Activated CD8-positive, alpha-beta T cell treated with anti-CD3 and anti-CD28 coated beads for 36 hours (primary cell): ENCODE results near the gene HLA-DRB1. TPM values are rescaled to one million over a fixed set of nuclear protein-coding genes. Genes with fewer than 3 reads are reported as not detected.
"Not testable (repeated sequence)": the region's sequence is repeated elsewhere in the genome, so short reads cannot be mapped to it uniquely, and the experiment has no call there.

Experiments
- ATAC-seq: fragments of 200-7000 bp; cut with Tn5 transposase; one replicate; pipeline ENCODE4 v1.10.0; 2021; ENCODE audit warnings: mild to moderate bottlenecking, moderate library complexity
- CTCF ChIA-PET: fragments of 350-600 bp; sonication (Branson Sonifier 250); formaldehyde crosslinking; loops from one replicate; lab custom pipeline; 2021; ENCODE audit warnings: antibody characterized with exemption; lab: Charles Lee
- POLR2A ChIA-PET: fragments of 350-600 bp; sonication (Branson Sonifier 250); formaldehyde crosslinking; loops from one replicate; lab custom pipeline; 2021; ENCODE audit warnings: antibody characterized with exemption; lab: Charles Lee
- DNase-seq: peaks from one replicate; pipeline ENCODE4 v3.0.0-alpha.2; 2020
- H3K27ac Mint-ChIP-seq: one replicate; pipeline ENCODE4 v1.8.0; 2021; ENCODE audit warnings: mild to moderate bottlenecking, mixed read lengths
- H3K27me3 Mint-ChIP-seq: one replicate; pipeline ENCODE4 v1.8.0; 2021; ENCODE audit warnings: mixed read lengths
- H3K36me3 Mint-ChIP-seq: one replicate; pipeline ENCODE4 v1.8.0; 2021; ENCODE audit warnings: low read depth, mixed read lengths
- H3K4me1 Mint-ChIP-seq: one replicate; pipeline ENCODE4 v1.8.0; 2021; ENCODE audit warnings: low read depth, mixed read lengths
- H3K4me3 Mint-ChIP-seq: one replicate; pipeline ENCODE4 v1.8.0; 2021; ENCODE audit warnings: mild to moderate bottlenecking, moderate library complexity, mixed read lengths
- H3K9me3 Mint-ChIP-seq: one replicate; pipeline ENCODE4 v1.8.0; 2021; ENCODE audit warnings: mixed read lengths
- intact Hi-C: fragments of 100-400 bp; cut with micrococcal nuclease; formaldehyde crosslinking; loops from one replicate; pipeline ENCODE4 v1.10.0; 2022
- total RNA-seq, 2 experiments: library from RNA; stranded (reverse); gene quantifications; one replicate each; pipeline ENCODE4 v1.2.3, GENCODE V29; 2021
- TF ChIP-seq, protein P1 (sequence below): fragments of 200-600 bp; IDR thresholded peaks from one replicate; pipeline ENCODE4 v1.8.0; 2022; ENCODE audit warnings: antibody characterized with exemption, mild to moderate bottlenecking

Gene HLA-DRB1
- total RNA-seq, 2 experiments from 2014 or later, result 21.8 to 22.7 TPM

DNA sequence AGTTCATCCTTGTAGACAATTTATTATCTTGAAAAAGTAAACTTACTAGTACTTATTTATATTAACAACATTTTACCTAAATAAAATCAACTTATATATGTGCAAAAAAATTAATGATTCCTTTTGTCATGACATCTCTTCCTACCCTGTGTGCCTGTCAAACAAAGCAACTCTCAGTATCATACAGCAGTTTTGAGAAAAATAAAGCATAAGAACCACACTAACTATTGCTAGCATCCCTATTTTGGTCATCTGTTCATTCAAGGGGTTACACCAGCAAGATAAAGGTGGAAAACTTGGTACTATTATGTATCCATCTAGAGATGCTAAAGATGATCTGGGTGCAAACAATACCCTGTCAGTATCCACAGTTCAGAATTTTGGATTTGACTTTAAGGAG lies 7.4 kb upstream of the HLA-DRB1 start:
- POLR2A ChIA-PET, result no interaction called here
- Mint-ChIP-seq H3K9me3 (peaks cover 2% of the 10 kb centered on the region), H3K27ac (no peak overlapping the region), H3K27me3 (no peaks in the 10 kb centered on the region), H3K4me1 (no peaks in the 10 kb centered on the region), H3K4me3 (no peak overlapping the region), H3K36me3 (no peaks in the 10 kb centered on the region)
- TF ChIP-seq, protein P1, sequence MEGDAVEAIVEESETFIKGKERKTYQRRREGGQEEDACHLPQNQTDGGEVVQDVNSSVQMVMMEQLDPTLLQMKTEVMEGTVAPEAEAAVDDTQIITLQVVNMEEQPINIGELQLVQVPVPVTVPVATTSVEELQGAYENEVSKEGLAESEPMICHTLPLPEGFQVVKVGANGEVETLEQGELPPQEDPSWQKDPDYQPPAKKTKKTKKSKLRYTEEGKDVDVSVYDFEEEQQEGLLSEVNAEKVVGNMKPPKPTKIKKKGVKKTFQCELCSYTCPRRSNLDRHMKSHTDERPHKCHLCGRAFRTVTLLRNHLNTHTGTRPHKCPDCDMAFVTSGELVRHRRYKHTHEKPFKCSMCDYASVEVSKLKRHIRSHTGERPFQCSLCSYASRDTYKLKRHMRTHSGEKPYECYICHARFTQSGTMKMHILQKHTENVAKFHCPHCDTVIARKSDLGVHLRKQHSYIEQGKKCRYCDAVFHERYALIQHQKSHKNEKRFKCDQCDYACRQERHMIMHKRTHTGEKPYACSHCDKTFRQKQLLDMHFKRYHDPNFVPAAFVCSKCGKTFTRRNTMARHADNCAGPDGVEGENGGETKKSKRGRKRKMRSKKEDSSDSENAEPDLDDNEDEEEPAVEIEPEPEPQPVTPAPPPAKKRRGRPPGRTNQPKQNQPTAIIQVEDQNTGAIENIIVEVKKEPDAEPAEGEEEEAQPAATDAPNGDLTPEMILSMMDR, result no peak
- ATAC-seq (no peak), DNase-seq (no peak)
- intact Hi-C loops, result no loop called here
- CTCF ChIA-PET, result no interaction called here

DNA sequence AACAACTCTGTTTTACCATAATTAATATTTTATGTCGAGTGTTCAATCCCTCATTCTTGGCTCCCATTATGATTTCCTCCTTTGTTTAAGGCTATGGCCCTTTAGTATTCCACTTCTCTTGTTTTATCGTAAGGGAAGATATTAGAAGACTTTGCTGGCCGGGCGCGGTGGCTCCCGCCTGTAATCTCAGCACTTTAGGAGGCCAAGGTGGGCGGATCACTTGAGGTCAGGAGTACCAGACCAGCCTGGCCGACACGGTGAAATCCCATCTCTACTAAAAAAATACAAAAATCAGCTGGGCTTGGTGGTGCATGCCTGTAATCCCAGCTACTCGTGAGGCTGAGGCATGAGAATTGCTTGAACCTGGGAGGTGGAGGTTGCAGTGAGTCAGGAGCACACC lies 1.1 kb upstream of the HLA-DRB1 start:
- CTCF ChIA-PET, result interaction anchor here (1.6 kb wide), 1 partner anchor 101 kb away, joined by 3 read pairs; no protein-coding TSS in a partner anchor
- ATAC-seq, DNase-seq, H3K36me3 Mint-ChIP-seq, H3K4me1 Mint-ChIP-seq, H3K27me3 Mint-ChIP-seq, intact Hi-C loops, POLR2A ChIA-PET, H3K9me3 Mint-ChIP-seq, H3K4me3 Mint-ChIP-seq, H3K27ac Mint-ChIP-seq: not testable (repeated sequence)

DNA sequence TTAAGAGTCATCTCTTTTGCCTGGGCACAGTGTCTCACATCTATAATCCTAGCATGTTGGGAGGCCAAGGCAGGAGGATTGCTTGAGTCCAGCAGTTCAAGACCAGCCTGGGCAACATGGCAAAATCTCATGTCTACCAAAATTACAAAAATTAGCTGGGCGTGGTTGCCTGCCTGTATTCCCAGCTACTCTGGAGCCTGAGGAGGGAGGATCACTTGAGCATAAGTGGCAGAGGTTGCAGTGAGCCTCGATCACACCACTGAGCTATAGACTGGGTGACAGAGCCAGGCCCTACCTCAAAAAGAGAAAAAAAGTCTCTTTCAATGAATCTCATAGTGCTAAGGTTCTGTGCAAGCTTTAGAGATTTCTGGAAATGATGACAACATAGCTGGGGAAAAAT lies 1.5 kb downstream of the HLA-DRB1 start:
- DNase-seq (no peak), ATAC-seq (no peak)
- H3K27me3 Mint-ChIP-seq, result no peaks in the 10 kb centered on the region
- CTCF ChIA-PET, result no interaction called here
- H3K4me1 Mint-ChIP-seq, result peaks cover 12% of the 10 kb centered on the region
- TF ChIP-seq, protein P1, result no peak
- POLR2A ChIA-PET, result interaction anchor here (0.6 kb wide), 1 partner anchor 48 kb away, joined by 3 read pairs; no protein-coding TSS in a partner anchor
- peak overlapping the region; percentile 17 for H3K4me3 Mint-ChIP-seq
- intact Hi-C loops, result loop anchor here (5.0 kb wide), 1 partner anchor 61 kb away; no protein-coding TSS in a partner anchor
- H3K9me3 Mint-ChIP-seq, result no peaks in the 10 kb centered on the region
- no peak overlapping the region for H3K27ac Mint-ChIP-seq
- H3K36me3 Mint-ChIP-seq, result no peaks in the 10 kb centered on the region

DNA sequence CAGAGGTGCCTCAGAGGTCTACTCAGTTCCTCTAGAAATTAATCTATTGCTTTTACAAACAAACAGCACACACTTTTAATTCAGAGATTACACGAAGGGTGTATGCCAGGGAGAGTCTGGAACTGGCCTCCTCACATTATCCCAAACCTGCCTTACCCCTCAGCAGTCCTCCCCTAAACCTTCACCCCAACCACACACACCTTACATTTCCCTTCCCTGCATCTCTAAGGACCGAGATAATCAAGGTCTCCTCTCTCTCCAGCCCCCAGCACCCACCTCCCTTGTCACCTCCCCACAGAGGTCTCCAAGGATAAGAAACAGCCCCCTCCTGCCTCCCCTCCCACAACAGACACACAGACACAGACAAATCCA lies 6.1 kb downstream of the HLA-DRB1 start:
- H3K4me1 Mint-ChIP-seq, result peaks cover 21% of the 10 kb centered on the region
- intact Hi-C loops, result no loop called here
- H3K27me3 Mint-ChIP-seq, result peaks cover 3% of the 10 kb centered on the region
- CTCF ChIA-PET, result no interaction called here
- no peak for ATAC-seq
- H3K36me3 Mint-ChIP-seq, result peaks cover 5% of the 10 kb centered on the region
- H3K27ac Mint-ChIP-seq, result peak overlapping the region; percentile 80
- H3K4me3 Mint-ChIP-seq, result peak overlapping the region; percentile 82
- DNase-seq, result no peak
- H3K9me3 Mint-ChIP-seq, result no peaks in the 10 kb centered on the region
- POLR2A ChIA-PET, result no interaction called here
- TF ChIP-seq, protein P1, result no peak

DNA sequence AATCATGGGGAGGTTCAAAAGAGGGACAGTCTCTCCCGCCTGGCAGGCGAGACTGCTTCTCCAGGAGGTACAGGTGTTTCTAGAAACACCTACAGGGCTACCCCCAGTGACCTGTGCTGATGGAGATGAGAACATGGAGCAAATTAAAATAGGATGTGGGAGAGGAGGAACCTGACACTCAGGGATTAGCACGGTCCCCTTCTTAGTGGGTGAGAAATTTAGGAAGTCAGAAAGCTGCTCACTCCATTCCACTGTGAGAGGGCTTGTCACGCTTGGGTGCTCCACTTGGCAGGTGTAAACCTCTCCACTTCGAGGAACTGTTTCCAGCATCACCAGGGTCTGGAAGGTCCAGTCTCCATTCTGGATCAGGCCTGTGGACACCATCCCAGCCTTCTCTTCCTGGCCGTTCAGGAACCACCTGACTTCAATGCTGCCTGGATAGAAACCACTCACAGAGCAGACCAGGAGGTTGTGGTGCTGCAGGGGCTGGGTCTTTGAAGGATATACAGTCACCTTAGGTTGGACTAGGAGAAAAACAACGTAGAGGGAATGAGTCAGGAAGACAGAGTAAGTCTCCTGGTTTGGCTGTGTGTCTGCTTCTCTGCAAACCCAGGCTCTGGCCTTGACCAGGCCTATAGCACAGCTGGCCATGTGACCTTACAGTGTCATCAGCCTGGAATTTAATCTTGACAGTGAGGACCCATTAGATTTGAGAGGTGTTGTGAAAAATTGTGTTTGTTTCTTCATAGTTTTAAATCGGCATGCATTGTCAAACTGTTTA lies 8.1 kb downstream of the HLA-DRB1 start:
- no peaks in the 10 kb centered on the region for H3K9me3 Mint-ChIP-seq
- CTCF ChIA-PET, result no interaction called here
- intact Hi-C loops, result no loop called here

More for the DNA sequence above, 8.1 kb downstream of the HLA-DRB1 start:
- H3K4me3 Mint-ChIP-seq, result no peak overlapping the region
- POLR2A ChIA-PET, result no interaction called here
- no peak overlapping the region for H3K27ac Mint-ChIP-seq
- peaks cover 19% of the 10 kb centered on the region for H3K4me1 Mint-ChIP-seq
- no peak for ATAC-seq
- H3K27me3 Mint-ChIP-seq, result peaks cover 3% of the 10 kb centered on the region
- TF ChIP-seq, protein P1, result no peak
- peaks cover 5% of the 10 kb centered on the region for H3K36me3 Mint-ChIP-seq
- no peak for DNase-seq
